ENCODE data around the gene LAIR2.

LAIR2 gene

DNA sequence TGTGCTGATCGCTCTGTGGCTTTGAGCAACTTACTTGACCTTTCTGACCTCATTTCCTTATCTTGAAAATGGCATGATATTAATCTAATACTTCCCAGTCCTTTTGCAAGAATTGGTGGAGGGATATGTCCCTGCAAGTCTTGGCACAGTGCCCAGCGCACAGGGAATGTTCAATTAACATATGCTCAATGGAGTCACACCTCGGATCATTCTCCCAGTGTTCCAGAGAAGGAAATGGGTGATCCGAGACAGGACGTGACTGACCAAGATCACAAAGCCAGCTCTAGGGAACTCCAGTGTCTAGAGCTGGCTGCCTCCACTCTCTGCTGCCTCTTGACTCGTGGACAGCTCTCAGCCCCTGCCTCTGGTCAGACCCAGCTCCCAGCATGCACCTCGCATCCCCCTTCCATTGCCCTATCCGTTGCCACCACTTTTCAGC is 33.1 kb upstream of the LAIR2 start:
- TF ChIP-seq, protein P1, sequence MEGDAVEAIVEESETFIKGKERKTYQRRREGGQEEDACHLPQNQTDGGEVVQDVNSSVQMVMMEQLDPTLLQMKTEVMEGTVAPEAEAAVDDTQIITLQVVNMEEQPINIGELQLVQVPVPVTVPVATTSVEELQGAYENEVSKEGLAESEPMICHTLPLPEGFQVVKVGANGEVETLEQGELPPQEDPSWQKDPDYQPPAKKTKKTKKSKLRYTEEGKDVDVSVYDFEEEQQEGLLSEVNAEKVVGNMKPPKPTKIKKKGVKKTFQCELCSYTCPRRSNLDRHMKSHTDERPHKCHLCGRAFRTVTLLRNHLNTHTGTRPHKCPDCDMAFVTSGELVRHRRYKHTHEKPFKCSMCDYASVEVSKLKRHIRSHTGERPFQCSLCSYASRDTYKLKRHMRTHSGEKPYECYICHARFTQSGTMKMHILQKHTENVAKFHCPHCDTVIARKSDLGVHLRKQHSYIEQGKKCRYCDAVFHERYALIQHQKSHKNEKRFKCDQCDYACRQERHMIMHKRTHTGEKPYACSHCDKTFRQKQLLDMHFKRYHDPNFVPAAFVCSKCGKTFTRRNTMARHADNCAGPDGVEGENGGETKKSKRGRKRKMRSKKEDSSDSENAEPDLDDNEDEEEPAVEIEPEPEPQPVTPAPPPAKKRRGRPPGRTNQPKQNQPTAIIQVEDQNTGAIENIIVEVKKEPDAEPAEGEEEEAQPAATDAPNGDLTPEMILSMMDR (IDR thresholded peaks at IDR 0.05; ENCODE audit: extremely low read depth, missing control alignments), result no peak
- peak; percentile 8 for DNase-seq (ENCODE audit: low spot score)

DNA sequence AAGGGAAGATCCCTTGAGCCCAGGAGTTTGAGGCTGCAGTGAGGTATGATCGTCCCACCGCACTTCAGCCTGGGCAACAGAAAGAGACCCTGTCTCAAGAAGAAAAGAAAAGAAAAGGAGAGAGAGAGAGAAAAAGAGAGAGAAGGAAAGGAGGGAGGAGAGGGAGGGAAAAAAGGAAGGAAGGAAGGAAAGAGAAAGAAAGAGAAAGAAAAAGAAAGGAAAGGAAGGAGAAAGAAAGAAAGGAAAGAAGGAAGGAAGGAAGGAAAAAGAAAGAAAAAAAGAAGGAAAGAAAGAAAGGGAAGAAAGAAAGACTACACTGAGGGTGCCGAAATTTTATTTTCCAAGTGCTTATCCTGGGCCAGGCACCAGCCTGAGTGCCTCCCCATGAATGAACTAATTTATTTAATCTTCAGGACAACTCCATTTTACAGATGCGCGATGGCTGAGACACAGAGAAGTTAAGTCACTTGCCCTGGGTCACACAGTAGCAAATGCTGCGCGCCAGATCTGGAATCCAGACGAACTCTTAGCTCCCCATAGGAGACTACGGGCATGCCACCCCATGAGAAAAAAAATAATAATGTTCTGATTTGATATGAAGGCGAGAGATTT is 32.2 kb upstream of the LAIR2 start:
- DNase-seq (ENCODE audit: low spot score), result no peak
- TF ChIP-seq, protein P1 (IDR thresholded peaks at IDR 0.05; ENCODE audit: extremely low read depth, missing control alignments), result no peak

DNA sequence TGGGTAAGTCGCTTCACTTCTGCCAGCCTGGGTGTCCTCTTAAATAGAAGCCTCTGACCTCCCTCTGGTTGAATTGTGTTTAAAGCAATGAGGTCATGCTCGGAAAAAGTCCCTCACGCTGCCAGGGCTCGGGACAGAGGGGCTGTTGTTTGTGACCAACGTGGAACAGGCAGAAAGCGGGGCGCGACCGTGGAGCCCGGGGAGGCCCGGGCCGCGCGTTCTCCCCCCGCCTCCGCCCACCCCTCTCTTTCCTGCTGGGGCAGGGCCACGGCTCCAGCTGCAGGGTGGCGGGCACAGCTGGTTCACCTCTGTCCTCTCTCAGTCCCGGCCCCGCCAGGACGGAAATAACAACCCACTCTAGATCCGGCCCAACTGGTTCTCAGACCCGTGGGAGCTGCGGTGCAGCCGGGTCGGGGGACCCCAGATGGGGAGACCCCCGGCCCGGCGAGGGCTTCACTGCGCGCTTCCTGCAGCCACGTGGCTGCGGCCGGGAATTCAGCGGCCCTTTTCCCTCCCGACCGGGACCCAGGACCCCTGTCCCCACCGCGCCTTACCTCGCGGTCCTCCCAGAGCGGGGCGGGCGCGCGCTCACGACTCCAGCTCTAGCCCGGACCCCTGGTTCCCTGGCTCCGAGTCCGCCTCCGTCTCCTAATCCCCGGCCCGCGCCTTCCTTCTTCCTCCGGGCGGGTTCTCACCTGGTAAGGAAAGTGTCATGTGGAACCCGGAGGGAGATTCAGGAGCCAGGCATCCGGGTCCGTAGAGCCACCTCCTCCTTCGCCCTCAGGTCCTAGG is 31.4 kb upstream of the LAIR2 start:
- TF ChIP-seq, protein P1 (IDR thresholded peaks at IDR 0.05; ENCODE audit: extremely low read depth, missing control alignments), result no peak
- DNase-seq (ENCODE audit: low spot score), result peak; percentile 55

DNA sequence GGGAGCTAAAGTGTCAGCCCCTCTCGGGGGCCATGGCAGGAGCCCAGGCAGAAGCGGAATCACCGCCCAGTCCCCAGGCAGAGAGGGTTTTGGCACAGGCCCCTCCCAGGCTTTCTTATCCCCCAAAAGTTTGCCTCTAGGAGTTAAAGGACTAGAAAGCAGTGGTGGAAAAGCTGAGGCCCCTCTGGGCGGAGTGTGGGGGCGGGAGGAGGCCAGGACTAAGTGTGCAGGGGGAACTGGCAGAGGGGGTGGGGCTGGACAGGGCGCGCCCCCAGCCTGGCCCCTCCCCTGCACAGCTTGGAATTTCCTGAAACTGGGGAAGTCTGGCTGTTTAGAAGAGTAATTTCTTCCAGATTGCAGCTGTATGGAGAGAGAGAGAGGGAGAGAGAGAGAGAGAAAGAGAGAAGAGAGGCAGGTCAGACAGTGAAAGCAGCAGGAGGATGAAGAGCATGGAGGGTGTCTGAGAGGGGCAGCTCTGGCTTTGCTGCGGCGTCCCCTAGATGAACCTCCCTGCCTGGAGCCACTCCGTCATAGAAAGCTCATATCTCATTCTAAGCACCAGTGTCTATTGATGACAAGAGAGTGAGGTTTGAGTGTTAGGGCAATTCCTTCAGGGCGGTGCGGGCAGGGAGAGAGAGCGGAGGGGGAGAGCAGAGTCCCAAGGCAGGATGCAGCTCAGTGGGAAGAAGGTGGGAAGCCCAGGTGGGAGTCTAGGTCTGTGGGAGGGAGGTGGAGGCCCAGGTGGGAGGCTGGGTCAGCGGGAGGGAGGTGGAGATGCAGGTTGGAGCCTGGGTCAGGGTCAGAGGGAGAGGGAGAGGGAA is 29.4 kb upstream of the LAIR2 start, which contains the start of gene CDC42EP5:
Gene CDC42EP5, minus strand, starts transcription at position 226 of the 821 bp plus-strand sequence. CDS start 7,749 bp downstream, outside the sequence.
- DNase-seq (ENCODE audit: low spot score), result peak; percentile 32

DNA sequence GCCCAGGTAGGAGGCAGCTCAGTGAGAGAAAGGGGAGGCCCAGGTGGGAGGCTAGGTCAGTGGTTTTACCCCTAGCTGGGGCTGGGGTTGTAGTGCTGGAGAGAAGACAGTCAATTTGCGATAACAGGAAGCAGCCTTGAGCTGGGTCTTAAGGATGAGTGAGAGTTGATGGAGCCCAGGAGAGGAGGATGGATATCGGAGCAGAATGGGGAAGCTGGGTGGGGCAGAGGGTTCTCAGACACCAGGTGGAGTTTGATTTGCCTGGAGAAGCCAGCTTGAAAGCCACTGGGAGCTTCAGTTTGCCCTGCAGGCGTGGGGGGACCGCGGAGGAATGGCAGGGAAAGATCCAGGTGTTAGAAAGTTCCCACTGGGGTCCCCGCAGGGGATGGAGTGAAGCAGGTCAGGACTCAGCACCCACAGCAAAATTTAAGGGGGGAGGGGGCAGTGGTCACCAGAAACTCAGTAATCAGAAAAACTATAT is 28.7 kb upstream of the LAIR2 start:
- TF ChIP-seq, protein P1 (IDR thresholded peaks at IDR 0.05; ENCODE audit: extremely low read depth, missing control alignments), result no peak
- no peak for DNase-seq (ENCODE audit: low spot score)

More for the DNA sequence above, 29.4 kb upstream of the LAIR2 start, which contains the start of gene CDC42EP5:
- TF ChIP-seq, protein P1 (IDR thresholded peaks at IDR 0.05; ENCODE audit: extremely low read depth, missing control alignments), result no peak

DNA sequence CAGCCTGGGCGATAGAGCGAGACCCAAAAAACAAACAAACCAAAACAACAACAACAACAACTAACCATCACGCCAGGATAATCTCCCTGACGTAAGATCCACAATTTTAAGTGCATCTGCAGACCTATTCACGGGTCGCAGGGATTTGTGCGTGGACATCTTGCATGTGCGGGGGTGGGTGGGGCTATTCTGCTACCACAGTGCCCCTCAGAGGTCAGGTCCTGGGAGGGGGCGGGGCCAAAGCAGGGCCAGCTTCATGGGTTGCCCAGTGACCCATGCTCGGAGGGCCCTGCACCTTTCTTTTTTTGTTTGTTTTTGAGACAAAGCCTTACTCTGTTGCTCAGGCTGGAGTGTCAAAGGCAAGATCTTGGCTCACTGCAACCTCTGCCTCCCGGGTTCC is 26.9 kb upstream of the LAIR2 start:
- DNase-seq (ENCODE audit: low spot score), result no peak
- TF ChIP-seq, protein P1 (IDR thresholded peaks at IDR 0.05; ENCODE audit: extremely low read depth, missing control alignments), result no peak
